Type B pancreatic cell (in vitro differentiated cells): Measurements from ENCODE around the gene PRR20G. TPM values are rescaled to one million over a fixed set of nuclear protein-coding genes. Genes with fewer than 3 reads are reported as not detected.

Experiments
- DNase-seq: peaks from one replicate; pipeline ENCODE4 v3.0.0; 2021; ENCODE audit warnings: mixed read lengths; ENCODE audit not compliant: unreplicated experiment; ENCODE audit errors: extremely low spot score
- H3K27ac Mint-ChIP-seq: 2 replicates; pipeline ENCODE4 v1.8.0; 2021; ENCODE audit warnings: mild to moderate bottlenecking, mixed read lengths
- H3K27me3 Mint-ChIP-seq: 2 replicates; pipeline ENCODE4 v1.8.0; 2021; ENCODE audit warnings: mixed read lengths
- H3K36me3 Mint-ChIP-seq: 2 replicates; pipeline ENCODE4 v1.8.0; 2021; ENCODE audit warnings: mixed read lengths
- H3K4me1 Mint-ChIP-seq: one replicate; pipeline ENCODE4 v1.8.0; 2021; ENCODE audit warnings: mixed read lengths; ENCODE audit not compliant: unreplicated experiment
- H3K4me3 Mint-ChIP-seq: 2 replicates; pipeline ENCODE4 v1.8.0; 2021; ENCODE audit warnings: mild to moderate bottlenecking, mixed read lengths
- H3K9me3 Mint-ChIP-seq: 2 replicates; pipeline ENCODE4 v1.8.0; 2021; ENCODE audit warnings: mixed read lengths
- total RNA-seq: library from RNA; stranded (reverse); gene quantifications from 2 replicates; pipeline ENCODE4 v1.2.1, GENCODE V29; 2021; ENCODE audit warnings: low replicate concordance
- TF ChIP-seq, protein P1 (sequence below): fragments of 200-600 bp; sonication (generic); conservative IDR thresholded peaks from 2 replicates; pipeline ENCODE4 v1.5.0; 2021; ENCODE audit warnings: antibody characterized with exemption, mild to moderate bottlenecking

The PRR20G gene
- total RNA-seq, 1 donor from 2014 or later, result not detected

DNA sequence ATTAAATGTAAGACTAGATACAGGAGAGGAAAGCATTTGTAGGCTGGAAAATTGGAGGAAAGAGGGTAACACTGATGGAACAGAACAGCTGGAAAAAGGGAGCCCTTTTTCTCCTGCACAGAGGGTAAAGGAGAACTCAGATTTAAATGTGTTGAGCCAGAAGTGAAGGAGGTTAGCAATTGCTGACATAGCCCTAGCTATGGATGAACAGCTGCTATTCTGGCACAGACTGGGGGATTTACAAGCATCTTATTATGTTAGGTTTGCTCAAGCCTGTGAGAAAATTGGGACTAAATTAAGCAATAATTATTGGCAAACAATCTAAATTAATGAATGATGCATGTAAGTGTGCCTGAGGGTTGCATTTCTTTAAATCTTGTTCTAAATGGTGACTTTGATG lies 40.6 kb upstream of the PRR20G start:
- Mint-ChIP-seq H3K4me1 (no peaks in the 10 kb centered on the region), H3K4me3 (no peak overlapping the region), H3K27me3 (peaks cover 42% of the 10 kb centered on the region), H3K9me3 (peaks cover 5% of the 10 kb centered on the region), H3K36me3 (no peaks in the 10 kb centered on the region), H3K27ac (no peak overlapping the region)
- no peak for DNase-seq
- TF ChIP-seq, protein P1, sequence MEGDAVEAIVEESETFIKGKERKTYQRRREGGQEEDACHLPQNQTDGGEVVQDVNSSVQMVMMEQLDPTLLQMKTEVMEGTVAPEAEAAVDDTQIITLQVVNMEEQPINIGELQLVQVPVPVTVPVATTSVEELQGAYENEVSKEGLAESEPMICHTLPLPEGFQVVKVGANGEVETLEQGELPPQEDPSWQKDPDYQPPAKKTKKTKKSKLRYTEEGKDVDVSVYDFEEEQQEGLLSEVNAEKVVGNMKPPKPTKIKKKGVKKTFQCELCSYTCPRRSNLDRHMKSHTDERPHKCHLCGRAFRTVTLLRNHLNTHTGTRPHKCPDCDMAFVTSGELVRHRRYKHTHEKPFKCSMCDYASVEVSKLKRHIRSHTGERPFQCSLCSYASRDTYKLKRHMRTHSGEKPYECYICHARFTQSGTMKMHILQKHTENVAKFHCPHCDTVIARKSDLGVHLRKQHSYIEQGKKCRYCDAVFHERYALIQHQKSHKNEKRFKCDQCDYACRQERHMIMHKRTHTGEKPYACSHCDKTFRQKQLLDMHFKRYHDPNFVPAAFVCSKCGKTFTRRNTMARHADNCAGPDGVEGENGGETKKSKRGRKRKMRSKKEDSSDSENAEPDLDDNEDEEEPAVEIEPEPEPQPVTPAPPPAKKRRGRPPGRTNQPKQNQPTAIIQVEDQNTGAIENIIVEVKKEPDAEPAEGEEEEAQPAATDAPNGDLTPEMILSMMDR, result no peak

DNA sequence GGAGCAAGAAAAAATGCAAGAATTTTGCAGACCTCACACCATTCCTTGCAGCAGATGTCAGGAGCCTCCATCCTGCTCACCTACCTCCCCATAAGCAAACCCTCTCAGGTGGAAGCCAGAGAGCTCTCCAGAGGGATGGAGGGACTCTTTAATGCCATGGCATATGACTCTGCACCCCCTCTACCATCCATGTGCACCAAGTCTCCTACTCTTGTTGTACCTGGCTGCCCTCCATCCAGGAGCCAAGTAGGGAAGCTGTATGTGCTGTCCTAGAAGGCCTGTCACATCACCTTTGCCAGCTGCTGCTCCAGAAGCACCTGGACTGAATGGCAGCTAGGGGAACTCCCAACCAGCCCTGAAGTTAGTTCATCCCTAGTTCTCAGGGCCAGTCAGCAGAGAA lies 38.5 kb upstream of the PRR20G start:
- Mint-ChIP-seq H3K9me3 (peaks cover 5% of the 10 kb centered on the region), H3K4me3 (no peak overlapping the region), H3K4me1 (no peaks in the 10 kb centered on the region), H3K27ac (no peak overlapping the region), H3K27me3 (peaks cover 41% of the 10 kb centered on the region), H3K36me3 (no peaks in the 10 kb centered on the region)
- TF ChIP-seq, protein P1, result no peak
- no peak for DNase-seq

DNA sequence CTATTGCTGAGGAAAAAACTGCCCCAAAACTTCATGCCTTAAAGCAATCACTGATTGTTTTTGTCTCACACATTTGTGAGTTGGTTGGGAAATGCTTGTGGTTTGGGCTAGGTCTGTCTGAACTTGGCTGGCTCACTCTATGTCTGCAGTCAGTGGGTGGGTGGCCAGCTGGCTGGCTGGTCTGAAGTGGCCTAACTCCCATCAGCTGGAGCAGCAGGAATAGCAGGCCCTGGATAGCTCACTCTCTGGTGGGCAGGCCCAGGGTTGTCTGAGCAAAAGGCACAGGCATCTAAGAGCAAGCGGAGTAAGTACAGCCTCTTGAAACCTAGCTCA lies 37.7 kb upstream of the PRR20G start:
- TF ChIP-seq, protein P1, result no peak
- peaks cover 41% of the 10 kb centered on the region for H3K27me3 Mint-ChIP-seq
- no peaks in the 10 kb centered on the region for H3K36me3 Mint-ChIP-seq
- H3K4me3 Mint-ChIP-seq, result no peak overlapping the region
- H3K9me3 Mint-ChIP-seq, result peaks cover 4% of the 10 kb centered on the region
- DNase-seq, result no peak
- H3K27ac Mint-ChIP-seq, result no peak overlapping the region
- no peaks in the 10 kb centered on the region for H3K4me1 Mint-ChIP-seq

DNA sequence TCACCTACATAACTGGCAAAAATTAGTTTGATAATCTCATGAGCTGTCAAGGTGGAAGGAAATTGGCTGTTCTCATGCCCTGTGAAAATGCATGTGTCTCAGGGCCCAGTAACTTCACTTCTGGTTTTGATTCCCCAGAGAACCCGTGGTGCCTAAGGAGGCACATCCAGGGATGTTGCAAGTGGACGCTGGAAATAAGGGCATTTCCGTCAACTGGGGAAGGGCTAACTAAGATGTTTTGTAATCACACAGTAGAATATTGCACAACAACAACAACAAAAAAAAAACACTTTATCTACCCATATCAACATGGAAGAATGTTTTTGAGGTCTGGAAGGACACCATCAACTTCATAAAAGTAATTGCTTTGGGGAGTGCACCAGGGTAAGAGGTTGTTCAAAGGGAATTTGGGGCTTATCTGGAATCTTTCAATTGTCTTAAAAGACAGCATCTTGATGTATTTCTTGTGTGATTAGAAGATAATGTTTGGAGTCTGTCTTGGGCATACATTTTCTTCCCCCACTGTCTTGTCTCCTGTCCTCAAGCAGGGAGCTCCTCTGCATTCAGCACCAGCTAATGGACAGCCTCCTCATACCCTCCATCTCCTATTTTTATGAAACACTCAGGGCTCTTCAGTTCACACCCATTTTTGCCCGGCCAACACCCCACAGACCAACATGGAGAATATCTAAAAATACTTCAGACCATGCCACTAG lies 37.2 kb upstream of the PRR20G start:
- no peak for DNase-seq
- H3K36me3 Mint-ChIP-seq, result no peaks in the 10 kb centered on the region
- H3K27ac Mint-ChIP-seq, result no peak overlapping the region
- no peaks in the 10 kb centered on the region for H3K9me3 Mint-ChIP-seq
- H3K4me3 Mint-ChIP-seq, result no peak overlapping the region
- H3K4me1 Mint-ChIP-seq, result no peaks in the 10 kb centered on the region
- peaks cover 37% of the 10 kb centered on the region for H3K27me3 Mint-ChIP-seq
- TF ChIP-seq, protein P1, result no peak

DNA sequence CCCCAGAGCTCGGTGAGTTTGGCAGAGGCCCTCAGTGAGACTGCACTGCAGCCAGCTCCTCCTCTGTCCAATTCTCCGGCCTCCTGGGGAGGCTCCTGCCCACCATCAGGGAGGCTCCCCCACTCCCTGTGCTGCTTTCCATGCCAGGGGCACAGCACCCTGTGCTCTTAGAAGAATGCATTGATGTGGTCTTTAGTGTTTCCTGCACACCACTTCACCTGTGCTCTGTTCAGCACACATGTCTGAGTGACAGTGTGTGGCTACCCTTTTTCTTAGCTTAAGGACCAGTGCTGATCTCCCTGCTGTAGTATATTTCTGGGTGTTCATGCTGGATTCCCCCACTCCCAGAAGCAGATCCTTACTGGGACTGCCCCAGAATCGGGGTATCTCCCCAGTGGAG lies 36.2 kb upstream of the PRR20G start:
- Mint-ChIP-seq H3K4me3 (no peak overlapping the region), H3K27me3 (peaks cover 37% of the 10 kb centered on the region), H3K27ac (no peak overlapping the region), H3K36me3 (no peaks in the 10 kb centered on the region), H3K4me1 (no peaks in the 10 kb centered on the region), H3K9me3 (no peaks in the 10 kb centered on the region)
- no peak for DNase-seq
- TF ChIP-seq, protein P1, result no peak
